Muscle of leg (tissue), 16 donors: ENCODE data around the gene CAP2. TPM values are rescaled to one million over a fixed set of nuclear protein-coding genes. Genes with fewer than 3 reads are reported as not detected.
A peak's percentile ranks its signal among the peaks of the same experiment; 100 is the strongest.

Experiments
- DNase-seq: peaks from one replicate; pipeline ENCODE4 v3.0.0; 2013
- H3K27ac ChIP-seq: one replicate; pipeline ENCODE4 v1.5.1; 2013; ENCODE audit warnings: mild to moderate bottlenecking, low read length, control low read depth
- H3K27me3 ChIP-seq: one replicate; pipeline ENCODE4 v1.6.1; 2013; ENCODE audit warnings: low read length; ENCODE audit not compliant: control insufficient read depth, insufficient read depth
- H3K36me3 ChIP-seq: one replicate; pipeline ENCODE4 v1.6.1; 2013; ENCODE audit warnings: low read length; ENCODE audit not compliant: control insufficient read depth, insufficient read depth
- H3K4me1 ChIP-seq: one replicate; pipeline ENCODE4 v1.6.1; 2013; ENCODE audit warnings: low read length; ENCODE audit not compliant: control insufficient read depth, insufficient read depth
- H3K4me3 ChIP-seq: one replicate; pipeline ENCODE4 v1.5.1; 2013; ENCODE audit warnings: low read length, control low read depth
- H3K9me3 ChIP-seq: replicated peaks from 2 replicates; pipeline ENCODE4 v1.6.1; 2013; ENCODE audit warnings: low read depth, low read length; ENCODE audit not compliant: control insufficient read depth
- WGBS: methylation state at CpG from one replicate; pipeline ENCODE4 v1.1.5; 2013; ENCODE audit warnings: missing lambda C conversion rate; ENCODE audit not compliant: insufficient coverage; 5-methylcytosine and 5-hydroxymethylcytosine counted together
- long read RNA-seq, 11 donors: transcript quantifications; one replicate each; lab custom pipeline, GENCODE V29; 2026
- polyA plus RNA-seq, 8 donors: library from polyadenylated mRNA; unstranded; fragments of 120-200 nt; gene quantifications; one replicate each; pipeline versions ENCODE4 v1.2.1 to v1.2.3, GENCODE V29; 2013; ENCODE audit warnings: inconsistent platforms in 1 of 8, low replicate concordance in 1 of 8; ENCODE audit not compliant: insufficient read length in 8 of 8, insufficient read depth in 1 of 8
- total RNA-seq: library from RNA; stranded (reverse); fragments of 120-200 nt; gene quantifications from one replicate; pipeline ENCODE4 v1.2.4, GENCODE V29; 2013

Gene CAP2, protein sequence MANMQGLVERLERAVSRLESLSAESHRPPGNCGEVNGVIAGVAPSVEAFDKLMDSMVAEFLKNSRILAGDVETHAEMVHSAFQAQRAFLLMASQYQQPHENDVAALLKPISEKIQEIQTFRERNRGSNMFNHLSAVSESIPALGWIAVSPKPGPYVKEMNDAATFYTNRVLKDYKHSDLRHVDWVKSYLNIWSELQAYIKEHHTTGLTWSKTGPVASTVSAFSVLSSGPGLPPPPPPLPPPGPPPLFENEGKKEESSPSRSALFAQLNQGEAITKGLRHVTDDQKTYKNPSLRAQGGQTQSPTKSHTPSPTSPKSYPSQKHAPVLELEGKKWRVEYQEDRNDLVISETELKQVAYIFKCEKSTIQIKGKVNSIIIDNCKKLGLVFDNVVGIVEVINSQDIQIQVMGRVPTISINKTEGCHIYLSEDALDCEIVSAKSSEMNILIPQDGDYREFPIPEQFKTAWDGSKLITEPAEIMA
- total RNA-seq: 56.3 TPM
- polyA plus RNA-seq: 100 to 1,000 TPM; 133 to 201 (median 154) TPM
- long read RNA-seq, donor 1, transcript CAP2-201 (13 exons, 3,316 nt): major isoform, 21 of 30 reads
- long read RNA-seq, donor 1, partial matches to known transcripts: 9 of 30 reads
- long read RNA-seq, donor 1, other reads (novel, unspliced or antisense): 0 of 30 reads
- long read RNA-seq, donor 2, partial matches to known transcripts: 0 of 4 reads
- long read RNA-seq, donor 2, other reads (novel, unspliced or antisense): 0 of 4 reads
- long read RNA-seq, donor 3, transcript CAP2-201 (13 exons, 3,316 nt): major isoform, 51 of 158 reads
- long read RNA-seq, donor 3, partial matches to known transcripts: 102 of 158 reads
- long read RNA-seq, donor 3, other reads (novel, unspliced or antisense): 0 of 158 reads
- long read RNA-seq, donor 4, transcript CAP2-201 (13 exons, 3,316 nt): major isoform, 16 of 39 reads
- long read RNA-seq, donor 4, partial matches to known transcripts: 23 of 39 reads
- long read RNA-seq, donor 4, other reads (novel, unspliced or antisense): 0 of 39 reads
- long read RNA-seq, donor 5, transcript CAP2-201 (13 exons, 3,316 nt): major isoform, 44 of 167 reads
- long read RNA-seq, donor 5, partial matches to known transcripts: 121 of 167 reads
- long read RNA-seq, donor 5, other reads (novel, unspliced or antisense): 0 of 167 reads
- long read RNA-seq, donor 6, transcript CAP2-201 (13 exons, 3,316 nt): major isoform, 59 of 135 reads
- long read RNA-seq, donor 6, partial matches to known transcripts: 72 of 135 reads
- long read RNA-seq, donor 6, other reads (novel, unspliced or antisense): 0 of 135 reads
- long read RNA-seq, donor 7, transcript CAP2-201 (13 exons, 3,316 nt): major isoform, 25 of 68 reads
- long read RNA-seq, donor 7, partial matches to known transcripts: 42 of 68 reads
- long read RNA-seq, donor 7, other reads (novel, unspliced or antisense): 0 of 68 reads
- long read RNA-seq, donor 8, transcript CAP2-201 (13 exons, 3,316 nt): major isoform, 18 of 51 reads
- long read RNA-seq, donor 8, partial matches to known transcripts: 31 of 51 reads
- long read RNA-seq, donor 8, other reads (novel, unspliced or antisense): 0 of 51 reads
- long read RNA-seq, donor 9, transcript CAP2-201 (13 exons, 3,316 nt): major isoform, 28 of 65 reads
- long read RNA-seq, donor 9, partial matches to known transcripts: 37 of 65 reads
- long read RNA-seq, donor 9, other reads (novel, unspliced or antisense): 0 of 65 reads
- long read RNA-seq, donor 10, transcript CAP2-201 (13 exons, 3,316 nt): major isoform, 50 of 100 reads
- long read RNA-seq, donor 10, partial matches to known transcripts: 48 of 100 reads
- long read RNA-seq, donor 10, other reads (novel, unspliced or antisense): 0 of 100 reads
- long read RNA-seq, donor 11, transcript CAP2-201 (13 exons, 3,316 nt): major isoform, 27 of 51 reads
- long read RNA-seq, donor 11, partial matches to known transcripts: 21 of 51 reads
- long read RNA-seq, donor 11, other reads (novel, unspliced or antisense): 0 of 51 reads

DNA sequence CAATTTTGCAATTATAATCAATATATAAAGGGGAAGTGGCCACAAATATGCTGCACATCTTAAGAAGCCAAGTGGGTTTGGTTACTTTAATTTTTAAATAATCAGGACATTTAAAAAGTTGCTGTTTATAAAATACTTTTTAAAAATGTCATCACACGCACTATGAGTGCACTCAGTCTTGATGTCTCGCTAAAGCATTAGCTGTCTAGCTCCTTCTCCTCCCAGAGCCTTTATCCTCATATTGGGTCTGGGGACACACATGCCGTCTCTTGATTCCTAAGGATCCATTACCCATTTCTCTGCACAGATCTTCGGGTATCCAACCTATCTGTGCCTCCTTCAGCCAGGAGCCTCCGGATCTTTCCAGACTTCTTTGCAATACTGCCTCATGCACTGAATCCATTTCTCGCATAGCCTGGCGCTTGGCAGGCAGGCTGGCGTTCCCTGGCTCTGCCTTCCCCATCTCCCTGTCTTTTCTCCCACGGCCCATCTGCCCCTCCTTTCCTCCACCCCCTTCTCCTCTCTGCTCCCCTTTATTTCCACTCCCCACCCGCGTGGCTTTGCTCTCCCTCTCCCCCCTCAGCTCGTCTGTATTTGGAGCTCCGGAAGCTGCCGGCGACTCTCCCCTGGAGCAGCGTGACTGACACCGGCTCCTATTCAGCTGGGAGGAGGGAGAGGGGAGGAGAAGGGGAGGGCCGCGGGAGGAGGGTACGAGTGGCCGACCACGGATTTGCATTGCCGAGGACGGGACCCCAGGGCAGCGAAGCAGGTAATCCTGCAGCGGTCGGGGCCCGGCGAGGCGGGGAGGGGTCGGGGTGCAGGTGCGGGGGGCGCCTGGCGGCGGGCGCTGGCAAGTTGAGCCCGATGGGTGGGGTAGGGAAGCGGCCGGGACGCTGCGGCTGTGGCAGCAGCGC, at the start of gene CAP2:
Gene CAP2 (plus strand): TSS at position 618 of the 914 bp plus-strand sequence. CDS start 27,961 bp downstream, outside the sequence.
- H3K4me1 ChIP-seq: peaks cover 3% of the 10 kb centered on the region
- H3K27ac ChIP-seq: peak within 1 kb of the TSS; percentile 81
- H3K27me3 ChIP-seq: no peaks in the 10 kb centered on the region
- H3K4me3 ChIP-seq: peak within 1 kb of the TSS; percentile 57
- peaks cover 4% of the 10 kb centered on the region for H3K36me3 ChIP-seq
- DNase-seq: peak; percentile 90
- no peaks in the 10 kb centered on the region for H3K9me3 ChIP-seq
- WGBS: 2% methylated on average over 32 of the region's 42 CpGs

DNA sequence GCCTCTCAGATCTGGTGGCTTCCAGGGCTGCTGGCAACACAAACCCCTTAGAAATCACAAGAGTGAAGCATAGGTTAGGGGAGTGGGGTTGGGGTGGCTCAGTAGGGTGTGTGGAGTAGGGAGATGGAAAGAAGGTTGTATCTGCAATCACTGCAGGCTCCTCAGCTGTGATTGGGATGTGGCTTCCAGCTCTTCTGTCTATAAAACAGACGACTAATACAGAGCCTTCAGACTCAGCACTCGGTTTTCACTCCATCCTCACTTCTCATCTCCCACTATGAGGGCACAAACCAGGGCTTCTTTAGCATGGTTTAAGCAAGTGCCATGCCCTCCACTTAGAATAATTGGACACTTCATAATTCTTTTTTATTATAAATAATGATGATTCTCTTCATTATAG, 46.4 kb upstream of the CAP2 start:
- Histone ChIP-seq H3K27me3 (no peaks in the 10 kb centered on the region), H3K4me1 (no peaks in the 10 kb centered on the region), H3K36me3 (no peaks in the 10 kb centered on the region), H3K27ac (no peak overlapping the region), H3K9me3 (no peaks in the 10 kb centered on the region), H3K4me3 (no peak overlapping the region)
- no peak for DNase-seq
- 23% methylated on average over 2 of the region's 2 CpGs for WGBS

DNA sequence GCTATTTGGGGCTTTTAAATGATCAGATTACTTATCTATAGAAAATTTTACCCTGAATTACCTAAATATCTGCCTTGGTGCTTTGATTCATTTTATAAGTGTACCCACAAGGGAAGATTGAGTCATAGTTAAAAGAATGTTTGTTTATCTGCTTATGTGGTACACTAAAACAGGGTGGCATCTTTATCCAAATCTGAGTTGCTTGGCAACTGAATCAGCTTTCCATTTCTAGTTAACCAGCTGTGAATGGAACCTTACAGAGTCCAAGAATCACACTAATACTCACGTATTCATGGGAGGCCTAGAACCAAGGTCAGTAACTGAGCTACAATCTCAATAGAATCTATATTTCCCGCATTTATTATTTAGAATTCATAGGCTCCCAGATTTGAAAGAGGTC, 44.0 kb upstream of the CAP2 start:
- Histone ChIP-seq H3K27me3 (no peaks in the 10 kb centered on the region), H3K4me1 (no peaks in the 10 kb centered on the region), H3K9me3 (no peaks in the 10 kb centered on the region), H3K4me3 (no peak overlapping the region), H3K27ac (no peak overlapping the region), H3K36me3 (no peaks in the 10 kb centered on the region)
- no CpG with 5 or more reads among the region's 2 CpGs for WGBS
- DNase-seq: no peak

DNA sequence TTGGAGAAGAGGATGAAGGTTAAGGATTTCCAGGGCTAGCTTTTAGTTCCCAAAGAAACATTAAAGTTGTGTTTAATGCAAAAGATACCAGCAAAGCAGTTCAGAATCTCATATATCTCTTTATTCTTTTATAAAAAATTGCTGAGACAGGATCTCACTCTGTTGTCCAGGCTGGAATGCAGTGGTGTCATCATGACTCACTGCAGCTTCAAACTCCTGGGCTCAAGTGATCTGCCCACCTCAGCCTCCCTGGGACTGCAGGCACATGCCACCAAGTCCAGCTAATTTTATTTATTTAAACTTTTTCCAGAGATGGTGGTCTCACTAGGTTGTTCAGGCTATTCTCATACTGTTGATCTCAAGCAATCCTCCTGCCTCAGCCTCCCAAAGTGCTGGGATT, 41.1 kb upstream of the CAP2 start:
- no peak for DNase-seq
- Histone ChIP-seq H3K36me3 (no peaks in the 10 kb centered on the region), H3K4me3 (no peak overlapping the region), H3K4me1 (no peaks in the 10 kb centered on the region), H3K27ac (no peak overlapping the region), H3K9me3 (no peaks in the 10 kb centered on the region), H3K27me3 (no peaks in the 10 kb centered on the region)

DNA sequence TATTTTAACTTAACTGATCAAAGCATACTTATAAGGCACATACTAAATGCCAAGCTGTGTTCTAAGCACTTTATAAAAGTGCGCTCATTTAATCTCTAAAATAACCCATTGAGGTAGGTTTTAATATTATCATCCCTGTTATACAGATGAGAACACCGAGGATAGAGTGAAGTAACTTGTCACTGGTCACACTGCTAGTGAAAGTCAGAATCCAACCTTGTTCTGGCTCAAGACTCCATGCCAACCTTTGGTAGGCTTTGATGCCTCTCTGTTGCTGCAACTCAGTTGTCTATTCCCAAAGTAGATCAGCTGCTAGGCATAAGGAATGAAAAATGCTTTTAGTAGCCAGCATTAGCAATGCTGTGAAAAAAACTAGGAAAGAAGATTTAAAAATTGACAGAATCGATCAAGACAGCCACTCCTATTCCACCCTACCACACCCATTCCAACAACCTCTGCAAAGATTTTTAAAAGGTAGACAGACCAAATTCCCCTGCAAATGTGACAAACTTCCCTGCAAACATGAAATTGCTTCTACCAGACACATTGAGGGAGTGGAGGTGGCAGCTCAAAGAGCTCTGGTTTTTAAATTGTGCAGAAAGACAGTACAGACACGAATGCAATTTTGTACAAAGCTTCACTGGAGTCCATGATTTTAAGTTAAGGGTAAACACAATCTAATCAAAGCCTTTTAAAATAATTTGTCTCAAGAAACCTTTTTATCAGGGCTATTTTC, 39.8 kb upstream of the CAP2 start:
- no peak for DNase-seq
- Histone ChIP-seq H3K27ac (no peak overlapping the region), H3K9me3 (no peaks in the 10 kb centered on the region), H3K27me3 (no peaks in the 10 kb centered on the region), H3K36me3 (no peaks in the 10 kb centered on the region), H3K4me3 (no peak overlapping the region), H3K4me1 (no peaks in the 10 kb centered on the region)
- no CpG with 5 or more reads among the region's 4 CpGs for WGBS

DNA sequence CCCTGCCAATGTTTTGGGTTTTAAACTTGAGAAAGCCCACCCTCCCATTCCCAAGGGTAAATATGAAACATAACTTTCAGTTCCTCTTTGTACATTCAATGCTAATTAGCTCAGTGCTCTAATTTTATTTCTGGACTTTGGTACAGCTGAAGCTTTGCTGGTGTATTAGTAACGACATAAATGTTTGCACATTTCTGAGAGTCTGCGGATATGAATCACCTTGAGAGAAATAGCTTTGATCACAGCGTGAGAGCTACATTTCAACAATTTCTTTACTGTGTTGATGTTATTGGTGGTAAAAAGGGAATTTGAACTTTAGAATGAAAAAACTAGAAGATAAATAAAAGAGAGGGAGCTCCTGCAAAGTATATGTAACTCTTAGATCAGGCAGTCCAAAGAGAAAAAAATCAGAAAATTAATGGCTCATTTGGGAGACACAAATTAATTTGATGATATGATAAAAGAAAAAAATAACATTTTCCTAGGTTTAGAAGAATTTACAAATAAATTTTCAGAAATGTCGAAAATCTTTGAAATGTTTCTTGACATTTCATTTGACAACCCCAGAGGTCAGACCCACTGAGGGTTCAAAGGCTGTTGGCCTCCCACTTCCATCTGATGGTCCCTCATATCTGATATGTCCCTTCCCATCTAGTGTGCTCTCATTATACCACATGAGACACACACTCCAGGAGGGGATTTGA, 38.5 kb upstream of the CAP2 start:
- Histone ChIP-seq H3K27me3 (no peaks in the 10 kb centered on the region), H3K9me3 (no peaks in the 10 kb centered on the region), H3K27ac (no peak overlapping the region), H3K4me3 (no peak overlapping the region), H3K4me1 (no peaks in the 10 kb centered on the region), H3K36me3 (no peaks in the 10 kb centered on the region)
- peak; percentile 9 for DNase-seq
- WGBS: 100% methylated on average over 2 of the region's 4 CpGs

DNA sequence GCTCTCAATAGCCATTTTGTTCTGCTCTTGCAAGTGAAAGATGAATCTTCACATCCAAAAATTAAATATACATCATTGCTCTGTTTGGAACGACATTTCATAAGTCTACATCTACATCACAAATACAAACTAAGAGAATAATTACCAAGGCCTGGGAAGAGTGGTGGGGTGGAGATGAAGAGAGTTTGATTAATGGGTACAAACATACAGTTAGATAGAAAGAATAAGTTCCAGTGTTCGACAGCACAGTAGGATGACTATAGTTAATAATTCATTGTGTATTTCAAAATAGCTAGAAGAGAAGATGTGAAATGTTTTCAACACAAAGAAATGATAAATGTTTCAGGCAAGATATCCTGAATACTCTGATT, 38.0 kb upstream of the CAP2 start:
- no CpG with 5 or more reads among the region's 2 CpGs for WGBS
- H3K27ac ChIP-seq: no peak overlapping the region
- H3K27me3 ChIP-seq: no peaks in the 10 kb centered on the region
- no peaks in the 10 kb centered on the region for H3K9me3 ChIP-seq
- DNase-seq: no peak
- no peak overlapping the region for H3K4me3 ChIP-seq
- H3K4me1 ChIP-seq: no peaks in the 10 kb centered on the region
- no peaks in the 10 kb centered on the region for H3K36me3 ChIP-seq

DNA sequence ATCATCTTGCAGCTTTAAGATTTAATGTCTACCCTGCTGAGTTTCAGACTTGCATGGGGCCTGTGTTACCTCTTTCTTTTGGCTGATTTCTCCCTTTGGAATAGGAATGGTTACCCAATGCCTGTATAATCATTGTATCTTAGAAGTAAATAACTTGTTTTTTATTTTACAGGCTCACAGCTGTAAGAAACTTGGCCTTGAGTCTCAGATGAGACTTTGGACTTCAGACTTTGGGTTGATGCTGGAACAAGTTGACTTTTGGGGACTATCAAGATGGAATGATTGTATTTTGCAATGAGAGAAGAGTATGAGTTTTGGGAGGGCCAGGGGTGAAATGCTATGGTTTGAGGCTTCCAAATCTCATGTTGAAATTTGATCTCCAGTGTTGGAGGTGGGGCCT, 34.9 kb upstream of the CAP2 start:
- H3K27ac ChIP-seq: no peak overlapping the region
- DNase-seq: no peak
- H3K9me3 ChIP-seq: no peaks in the 10 kb centered on the region
- H3K36me3 ChIP-seq: no peaks in the 10 kb centered on the region
- no peaks in the 10 kb centered on the region for H3K27me3 ChIP-seq
- H3K4me3 ChIP-seq: no peak overlapping the region
- no peaks in the 10 kb centered on the region for H3K4me1 ChIP-seq
